Retinal pigment epithelial cell (primary cell): Measurements from ENCODE around the gene MTRF1.
"Not testable (repeated sequence)": the region's sequence is repeated elsewhere in the genome, so short reads cannot be mapped to it uniquely, and the experiment has no call there.

Experiments used
- DNase-seq: peaks from one replicate; pipeline ENCODE4 v3.0.0-alpha.2; 2010; ENCODE audit warnings: low read depth
- H3K4me3 ChIP-seq: 2 replicates; pipeline ENCODE4 v1.5.1; 2011; ENCODE audit warnings: mild to moderate bottlenecking, low read length, control low read depth, moderate library complexity
- CTCF ChIP-seq: conservative IDR thresholded peaks from 2 replicates; pipeline ENCODE4 v1.5.1; 2011; ENCODE audit warnings: low read depth, low read length, control low read depth, inconsistent platforms

MTRF1 gene

GRCh38 chr13:41178040-41178439, 85.3 kb downstream of the MTRF1 start:
- no peak overlapping the region for H3K4me3 ChIP-seq
- DNase-seq = peak; percentile 5
- no peak for TF ChIP-seq CTCF

GRCh38 chr13:41177616-41178015, 85.8 kb downstream of the MTRF1 start:
- H3K4me3 ChIP-seq = no peak overlapping the region
- TF ChIP-seq CTCF = no peak
- no peak for DNase-seq

GRCh38 chr13:41175576-41175975, 87.8 kb downstream of the MTRF1 start:
- H3K4me3 ChIP-seq, DNase-seq: not testable (repeated sequence)
